Central memory CD4-positive, alpha-beta T cell (primary cell): ENCODE results near the gene PROSER2.
"Not testable (repeated sequence)": the region's sequence is repeated elsewhere in the genome, so short reads cannot be mapped to it uniquely, and the experiment has no call there.

ENCODE experiments used
- DNase-seq: peaks from one replicate; pipeline ENCODE4 v3.0.0; 2022

Gene PROSER2

GRCh38 chr10:11886851-11887250 lies 63.7 kb downstream of the PROSER2 start:
- DNase-seq = no peak

DNA sequence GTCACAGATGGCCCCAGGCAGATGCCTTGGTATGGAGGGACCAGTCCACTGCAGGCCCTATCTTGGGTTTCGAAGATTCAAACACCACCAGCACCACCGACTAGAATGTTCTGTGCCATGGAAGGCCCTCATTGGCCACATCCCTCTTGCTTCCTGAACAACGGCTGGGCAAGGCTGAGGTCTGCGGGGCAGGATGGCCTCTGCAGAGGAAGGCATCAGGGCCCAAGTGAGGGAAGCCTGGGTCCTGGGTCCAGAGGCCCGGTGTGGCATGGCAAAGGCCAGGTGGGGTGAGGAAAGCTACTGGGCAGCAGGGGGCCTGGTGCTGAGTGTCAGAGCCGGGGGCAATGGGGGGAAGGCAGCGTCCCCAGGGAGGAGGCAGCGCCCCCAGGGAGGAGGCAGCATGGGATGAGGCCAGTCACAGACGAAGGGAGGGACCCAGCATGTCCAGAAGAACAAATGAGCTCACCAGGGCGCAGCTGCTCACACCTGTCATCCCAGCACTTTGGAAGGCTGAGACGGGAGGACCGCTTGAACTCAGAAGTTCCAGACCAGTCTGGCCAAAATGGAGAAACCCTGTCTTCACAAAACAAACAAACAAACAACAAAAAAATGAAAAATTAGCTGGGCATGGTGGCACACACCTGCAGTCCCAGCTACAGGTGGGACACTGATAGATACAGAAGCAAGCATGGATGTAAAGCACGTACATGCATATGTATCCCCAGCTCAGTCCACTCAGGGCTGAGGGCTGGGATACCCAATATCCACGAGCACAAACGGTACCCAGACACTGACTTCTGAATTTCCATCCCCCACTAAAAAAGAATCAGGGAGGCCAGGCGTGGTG lies 64.4 kb downstream of the PROSER2 start:
- no peak for DNase-seq

DNA sequence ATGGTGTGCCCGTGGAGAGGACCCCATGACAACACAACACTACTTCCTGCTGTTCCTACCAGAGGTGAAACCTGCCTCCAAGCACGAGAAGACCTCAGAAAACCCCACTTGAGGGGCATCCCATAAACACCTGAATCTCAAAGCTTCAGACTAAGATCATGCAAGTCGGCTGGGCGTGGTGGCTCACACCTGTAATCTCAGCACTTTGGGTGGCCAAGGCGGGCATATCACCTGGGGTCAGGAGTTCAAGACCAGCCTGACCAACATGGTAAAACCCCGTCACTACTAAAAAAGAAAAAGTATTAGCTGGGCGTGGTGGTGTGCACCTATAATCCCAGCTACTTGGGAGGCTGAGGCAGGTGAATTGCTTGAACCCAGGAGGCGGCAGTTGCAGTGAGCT lies 66.1 kb downstream of the PROSER2 start:
- DNase-seq = not testable (repeated sequence)

- no peak for DNase-seq
Measured at GRCh38 chr10:11891776-11892486, 68.8 kb downstream of the PROSER2 start.

DNA sequence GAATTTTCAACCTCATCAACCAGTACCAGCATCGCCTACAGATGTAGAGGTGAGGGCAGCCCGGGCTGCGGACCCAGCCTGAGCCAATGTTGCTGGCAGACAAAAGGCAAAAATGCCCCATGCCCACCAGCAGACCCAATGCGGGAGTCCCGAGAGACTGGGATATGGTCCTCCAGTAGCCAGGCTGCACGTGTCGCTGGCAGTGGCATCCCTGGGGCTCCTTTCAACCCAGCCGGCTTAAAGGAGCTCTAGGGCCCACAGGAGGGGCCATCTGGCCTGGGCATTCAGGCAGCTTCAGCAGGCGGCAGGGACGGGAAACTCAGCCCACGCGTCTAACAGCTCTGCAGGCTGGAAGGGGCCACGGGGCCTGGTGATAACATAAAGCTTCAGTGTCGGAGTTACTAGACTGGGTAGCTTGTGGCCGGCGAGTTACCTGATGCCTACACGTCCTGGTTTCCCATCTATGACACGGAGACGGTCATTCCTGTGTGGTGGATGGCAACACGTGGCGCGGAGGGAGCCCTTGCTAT lies 70.7 kb downstream of the PROSER2 start:
- no peak for DNase-seq

DNA sequence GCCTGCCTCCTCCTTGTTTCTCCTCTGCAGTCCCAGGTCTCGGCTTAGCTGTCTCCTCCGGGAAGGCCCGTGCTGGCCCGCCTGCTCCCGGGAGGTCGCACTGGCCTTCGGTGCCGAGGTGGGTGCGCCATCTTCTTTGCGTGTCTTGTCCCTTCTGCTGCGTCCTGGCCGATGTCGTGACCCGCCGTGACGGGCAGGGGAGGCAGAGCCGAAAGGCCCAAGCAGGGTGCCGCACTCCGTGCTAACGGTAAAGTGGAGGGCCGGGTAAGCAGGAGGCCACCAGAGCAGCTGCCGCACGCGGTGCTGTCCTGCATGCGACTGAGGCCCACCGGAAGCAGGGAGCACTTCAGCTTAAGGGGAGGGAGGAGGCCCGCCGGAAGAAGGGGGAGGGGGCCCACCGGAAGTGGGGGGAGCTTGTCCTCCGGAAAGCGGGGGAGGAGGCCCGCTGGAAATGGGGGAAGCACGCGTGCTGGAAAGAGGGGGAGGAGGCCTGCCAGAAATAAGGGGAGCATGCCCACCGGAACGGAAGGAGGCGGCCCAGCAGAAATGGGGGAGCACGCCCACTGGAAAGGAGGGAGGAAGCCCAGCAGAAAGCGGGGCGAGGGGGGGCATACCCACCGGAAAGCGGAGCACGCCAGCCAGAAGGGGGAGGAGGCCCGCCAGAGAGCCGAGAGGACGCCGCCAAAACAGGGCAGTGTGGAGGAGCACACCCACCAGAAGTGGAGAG lies 71.4 kb downstream of the PROSER2 start:
- no peak for DNase-seq

GRCh38 chr10:11895108-11895466 lies 71.9 kb downstream of the PROSER2 start:
- DNase-seq = no peak

- no peak for DNase-seq
Measured at GRCh38 chr10:11895598-11895997, 72.4 kb downstream of the PROSER2 start.

DNA sequence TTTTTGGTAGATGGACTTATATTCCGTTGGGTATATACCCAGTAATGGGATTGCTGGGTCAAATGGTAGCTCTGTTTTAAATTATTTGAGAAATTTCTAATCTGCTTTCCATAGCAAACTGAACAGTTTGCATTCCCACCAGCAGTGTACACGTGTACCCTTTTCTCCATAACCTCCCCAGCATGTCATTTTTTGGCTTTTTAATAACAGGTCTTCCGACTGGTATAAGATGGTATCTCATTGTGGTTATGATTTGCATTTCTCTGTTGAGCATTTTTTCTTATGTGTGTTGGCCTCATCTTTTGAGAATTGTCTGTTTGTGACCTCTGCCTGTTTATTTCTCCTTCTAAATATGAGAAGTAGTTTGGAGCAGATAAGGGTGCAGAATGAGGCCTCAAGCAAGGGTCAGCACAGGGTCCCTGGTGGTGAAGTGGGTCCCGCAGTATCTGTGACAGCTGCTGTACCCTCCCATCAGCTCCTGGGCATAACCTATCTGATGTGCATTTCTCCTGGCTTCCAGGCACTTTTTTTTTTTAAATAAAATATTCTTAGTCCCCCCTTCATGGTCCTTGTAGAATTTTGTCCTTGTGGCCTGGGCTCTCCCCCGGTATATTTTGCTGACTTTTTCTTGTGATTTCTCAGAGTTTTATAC lies 73.5 kb downstream of the PROSER2 start:
- DNase-seq = no peak

GRCh38 chr10:11898033-11898371 lies 74.8 kb downstream of the PROSER2 start:
- no peak for DNase-seq

DNA sequence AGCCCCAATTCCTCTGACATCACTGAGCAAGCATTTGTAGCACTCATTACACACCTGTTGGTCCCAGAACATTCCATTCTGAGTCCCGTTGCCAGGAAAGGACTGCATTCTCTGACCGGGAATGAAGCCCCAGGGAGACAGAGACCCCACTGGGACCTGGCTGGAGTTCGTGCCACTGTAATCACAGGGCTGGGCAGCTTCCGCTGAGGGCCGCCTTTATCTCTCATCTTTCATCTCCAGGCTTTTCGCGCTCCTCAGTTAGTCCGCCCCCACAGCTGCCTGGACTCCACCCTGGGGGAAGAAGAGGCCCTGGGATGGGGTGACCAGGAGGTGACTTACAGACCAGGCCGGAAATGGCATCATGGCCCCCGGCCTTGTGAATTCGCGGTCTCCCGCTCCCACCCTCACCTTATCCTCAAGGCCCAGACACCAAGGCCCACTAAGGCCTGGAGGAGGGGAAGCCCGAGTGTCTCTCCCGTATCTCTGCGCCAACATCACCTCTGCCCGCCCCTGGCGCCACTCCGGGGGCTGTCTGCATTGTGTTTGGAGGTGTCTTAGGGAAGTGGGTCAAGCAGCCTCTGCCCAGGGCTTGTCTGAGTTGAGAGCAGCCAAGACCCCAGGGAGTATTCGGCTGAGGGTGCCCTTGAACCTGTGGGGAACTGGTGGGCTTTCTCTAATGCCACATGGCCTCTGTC lies 75.4 kb downstream of the PROSER2 start:
- no peak for DNase-seq

- DNase-seq = no peak
Measured at GRCh38 chr10:11899067-11899876, 76.1 kb downstream of the PROSER2 start.

GRCh38 chr10:11901036-11901301 lies 77.8 kb downstream of the PROSER2 start:
- no peak for DNase-seq

DNA sequence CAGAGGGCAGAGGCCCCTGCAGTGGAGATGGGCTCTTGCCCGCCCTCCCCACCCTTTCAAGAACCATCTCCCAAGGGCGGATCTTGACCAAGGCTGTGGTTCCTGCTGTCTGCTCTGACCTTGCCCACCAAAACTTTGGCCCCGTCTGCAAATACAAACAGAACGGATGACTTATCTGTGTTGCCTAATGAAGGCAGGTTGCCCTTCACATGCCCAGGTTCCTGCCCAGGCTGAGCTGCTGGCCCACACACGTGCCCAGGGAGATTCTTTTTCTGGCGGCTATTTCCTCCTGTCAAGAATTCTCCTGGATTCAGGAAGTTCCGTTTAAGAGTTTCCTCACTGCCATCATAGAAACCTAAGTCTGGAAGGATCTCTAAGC lies 78.3 kb downstream of the PROSER2 start:
- no peak for DNase-seq

DNA sequence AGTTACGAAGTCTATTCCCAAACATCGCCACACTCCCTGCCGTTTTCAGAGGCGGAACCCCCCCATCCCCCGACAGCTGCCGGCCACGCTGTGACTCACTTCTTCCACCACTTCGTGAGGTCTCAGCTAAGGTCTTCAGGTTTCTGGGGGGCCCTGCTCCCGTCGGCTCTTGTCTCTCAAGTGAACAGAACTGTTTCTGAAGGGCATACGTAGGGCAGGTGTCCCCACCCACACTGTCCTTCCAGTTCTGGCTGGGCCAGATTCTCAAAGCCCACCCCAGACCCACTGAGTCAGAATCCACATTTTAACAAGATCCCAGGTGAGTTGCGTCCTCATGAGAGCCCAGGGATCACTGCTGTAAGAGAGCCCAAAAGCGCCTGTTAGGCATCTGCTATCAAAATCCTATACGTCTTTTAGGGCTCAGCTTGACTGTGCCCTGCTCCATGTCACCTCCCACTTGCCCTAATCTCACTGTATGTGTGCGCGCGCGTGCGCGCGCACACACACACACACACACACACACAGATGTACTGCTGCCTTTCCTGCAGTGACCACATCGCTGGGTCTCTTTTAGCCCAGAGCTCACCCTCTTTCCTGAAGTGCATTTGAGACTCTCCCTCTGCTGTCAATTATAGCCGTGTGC lies 78.8 kb downstream of the PROSER2 start:
- no peak for DNase-seq

- no peak for DNase-seq
Measured at GRCh38 chr10:11902646-11903045, 79.5 kb downstream of the PROSER2 start.

DNA sequence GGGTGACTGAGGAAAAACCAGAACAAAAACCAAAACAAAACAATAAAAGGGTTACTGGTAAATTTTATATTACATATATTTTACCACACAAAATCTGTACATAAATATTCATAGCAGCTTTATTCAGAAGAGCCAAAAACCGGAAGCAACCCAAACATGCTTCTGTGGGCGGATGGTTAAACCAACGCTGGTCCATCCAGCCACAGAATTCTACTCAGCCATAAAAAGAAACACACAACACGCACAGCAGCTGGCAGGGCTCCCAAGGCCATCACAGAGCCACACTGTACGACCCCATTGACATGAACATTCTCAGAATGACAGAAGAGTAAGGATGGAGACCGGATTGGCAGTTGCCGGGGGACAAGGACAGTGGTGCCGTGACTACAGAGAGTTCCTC lies 83.6 kb downstream of the PROSER2 start:
- no peak for DNase-seq

DNA sequence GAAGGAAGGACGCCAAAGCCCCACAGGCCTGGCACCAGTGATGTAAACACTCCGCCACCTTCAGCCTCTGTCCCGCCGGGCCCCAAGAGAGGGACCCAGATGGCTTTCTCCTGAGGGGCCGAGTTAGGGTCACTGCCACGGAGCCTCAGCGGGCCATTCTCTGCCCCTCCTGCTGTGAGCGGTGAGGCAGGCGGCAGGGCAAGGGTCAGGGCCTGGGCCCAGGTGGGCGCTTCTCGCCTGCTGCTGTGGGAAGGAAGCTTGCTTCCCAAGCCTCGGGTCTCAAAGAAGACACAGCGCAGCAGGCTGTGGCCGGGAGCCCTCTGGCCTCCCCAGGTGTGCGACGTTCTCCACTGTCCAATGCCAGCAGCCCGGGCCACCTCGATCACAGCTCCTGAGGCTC lies 84.8 kb downstream of the PROSER2 start:
- no peak for DNase-seq

- DNase-seq = no peak
Measured at GRCh38 chr10:11908536-11908935, 85.4 kb downstream of the PROSER2 start.

DNA sequence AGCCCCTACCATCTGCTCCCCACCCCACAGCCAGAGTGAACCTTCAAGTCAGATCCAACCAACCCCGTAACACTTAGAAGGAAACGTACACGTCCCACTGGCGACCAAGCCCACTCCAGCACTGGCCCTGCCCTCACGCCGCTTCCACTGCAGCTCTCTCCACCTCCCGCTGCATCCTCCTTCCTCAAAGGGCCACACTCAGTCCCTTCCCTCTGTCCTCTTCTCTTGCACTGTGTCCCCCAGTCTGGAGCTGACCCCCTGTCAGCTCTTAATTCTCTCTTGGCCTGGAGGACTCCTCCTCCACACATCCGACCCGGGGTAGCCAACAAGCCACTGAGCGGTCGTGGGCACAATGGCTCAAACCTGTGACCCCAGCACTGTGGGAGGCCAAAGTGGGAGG lies 85.8 kb downstream of the PROSER2 start:
- no peak for DNase-seq

GRCh38 chr10:11909618-11910017 lies 86.5 kb downstream of the PROSER2 start:
- DNase-seq = no peak
